ENCODE data around the gene MTFR1L. TPM values are rescaled to one million over a fixed set of nuclear protein-coding genes. Genes with fewer than 3 reads are reported as not detected.

Gene MTFR1L
- total RNA-seq, 1 experiment from 2014 or later: 39.6 TPM

GRCh38 chr1:25796811-25797458 lies 22.8 kb upstream of the MTFR1L start:
- no peak overlapping the region for H2AFZ ChIP-seq (ENCODE audit: low read length)
- no peak overlapping the region for H3K27ac ChIP-seq (ENCODE audit: low read length)
- no peak overlapping the region for H3K4me2 ChIP-seq (ENCODE audit: low read depth, low read length, poor library complexity, severe bottlenecking)
- no peaks in the 10 kb centered on the region for H3K9me3 ChIP-seq (ENCODE audit: low read length)
- no peaks in the 10 kb centered on the region for H3K27me3 ChIP-seq (ENCODE audit: low read length)
- peaks cover 6% of the 10 kb centered on the region; the same call in 1 of the 2 replicates for H3K4me1 ChIP-seq (ENCODE audit: low read length)
- H4K20me1 ChIP-seq (ENCODE audit: insufficient read depth, low read depth, low read length): peaks cover 3% of the 10 kb centered on the region; the same call in 1 of the 2 replicates
- H3K4me3 ChIP-seq (ENCODE audit: low read length): no peak overlapping the region
- peak; percentile 70 for DNase-seq
- H3K9ac ChIP-seq (ENCODE audit: low read length): no peak overlapping the region
- H3K79me2 ChIP-seq (ENCODE audit: low read length): no peaks in the 10 kb centered on the region
- H3K9me2 ChIP-seq (replicated peaks; ENCODE audit: insufficient read depth, low read length): no peaks in the 10 kb centered on the region
- no peaks in the 10 kb centered on the region for H3K36me3 ChIP-seq (ENCODE audit: insufficient read depth, low read length)

DNA sequence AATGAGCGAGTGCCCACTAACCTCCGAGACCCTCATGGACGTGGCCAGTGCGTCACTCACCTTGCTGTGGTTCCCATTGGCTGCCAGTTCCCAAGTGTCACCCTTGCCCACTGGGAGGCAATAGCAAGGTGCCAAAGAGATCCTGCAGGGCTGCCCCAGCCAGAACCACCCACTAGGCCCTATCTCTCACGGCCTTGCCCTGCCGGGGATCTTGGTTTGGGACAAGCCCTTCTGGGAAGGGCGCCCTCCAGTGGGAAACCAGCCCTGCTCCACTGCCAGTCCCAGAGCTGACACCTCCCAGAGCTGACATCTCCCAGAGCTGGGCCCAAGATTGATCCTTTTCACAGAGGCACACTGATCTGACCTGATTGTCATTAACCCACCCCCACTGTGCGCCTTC lies 21.8 kb upstream of the MTFR1L start:
- no peak overlapping the region for H2AFZ ChIP-seq (ENCODE audit: low read length)
- peaks cover 10% of the 10 kb centered on the region for H3K4me1 ChIP-seq (ENCODE audit: low read length)
- no peaks in the 10 kb centered on the region for H3K27me3 ChIP-seq (ENCODE audit: low read length)
- no peaks in the 10 kb centered on the region for H3K9me3 ChIP-seq (ENCODE audit: low read length)
- no peaks in the 10 kb centered on the region for H3K79me2 ChIP-seq (ENCODE audit: low read length)
- H3K9ac ChIP-seq (ENCODE audit: low read length): no peak overlapping the region
- no peaks in the 10 kb centered on the region for H3K36me3 ChIP-seq (ENCODE audit: insufficient read depth, low read length)
- no peaks in the 10 kb centered on the region for H3K9me2 ChIP-seq (replicated peaks; ENCODE audit: insufficient read depth, low read length)
- H4K20me1 ChIP-seq (ENCODE audit: insufficient read depth, low read depth, low read length): peaks cover 3% of the 10 kb centered on the region; the same call in 1 of the 2 replicates
- H3K27ac ChIP-seq (ENCODE audit: low read length): no peak overlapping the region
- H3K4me3 ChIP-seq (ENCODE audit: low read length): no peak overlapping the region
- no peak overlapping the region for H3K4me2 ChIP-seq (ENCODE audit: low read depth, low read length, poor library complexity, severe bottlenecking)
- peak; percentile 74 for DNase-seq

- Histone ChIP-seq H3K4me3 (ENCODE audit: low read length) (no peak overlapping the region), H2AFZ (ENCODE audit: low read length) (no peak overlapping the region), H3K9me2 (replicated peaks; ENCODE audit: insufficient read depth, low read length) (no peaks in the 10 kb centered on the region), H3K36me3 (ENCODE audit: insufficient read depth, low read length) (no peaks in the 10 kb centered on the region), H4K20me1 (ENCODE audit: insufficient read depth, low read depth, low read length) (peaks cover 3% of the 10 kb centered on the region; the same call in 1 of the 2 replicates), H3K27me3 (ENCODE audit: low read length) (no peaks in the 10 kb centered on the region), H3K4me2 (ENCODE audit: low read depth, low read length, poor library complexity, severe bottlenecking) (no peak overlapping the region), H3K79me2 (ENCODE audit: low read length) (no peaks in the 10 kb centered on the region), H3K4me1 (ENCODE audit: low read length) (peaks cover 16% of the 10 kb centered on the region), H3K9ac (ENCODE audit: low read length) (no peak overlapping the region), H3K9me3 (ENCODE audit: low read length) (no peaks in the 10 kb centered on the region), H3K27ac (ENCODE audit: low read length) (no peak overlapping the region)
- DNase-seq: no peak
These were observed 20.9 kb upstream of the MTFR1L start for GRCh38 chr1:25798666-25799351.

GRCh38 chr1:25799352-25799934 lies 20.3 kb upstream of the MTFR1L start:
- no peak for DNase-seq
- Histone ChIP-seq H3K4me3 (ENCODE audit: low read length) (no peak overlapping the region), H3K9ac (ENCODE audit: low read length) (no peak overlapping the region), H3K4me2 (ENCODE audit: low read depth, low read length, poor library complexity, severe bottlenecking) (no peak overlapping the region), H2AFZ (ENCODE audit: low read length) (no peak overlapping the region), H3K79me2 (ENCODE audit: low read length) (no peaks in the 10 kb centered on the region), H3K27me3 (ENCODE audit: low read length) (no peaks in the 10 kb centered on the region), H3K9me2 (replicated peaks; ENCODE audit: insufficient read depth, low read length) (no peaks in the 10 kb centered on the region), H3K9me3 (ENCODE audit: low read length) (no peaks in the 10 kb centered on the region), H3K36me3 (ENCODE audit: insufficient read depth, low read length) (no peaks in the 10 kb centered on the region), H3K4me1 (ENCODE audit: low read length) (peaks cover 20% of the 10 kb centered on the region), H4K20me1 (ENCODE audit: insufficient read depth, low read depth, low read length) (peaks cover 3% of the 10 kb centered on the region; the same call in 1 of the 2 replicates), H3K27ac (ENCODE audit: low read length) (no peak overlapping the region)

DNA sequence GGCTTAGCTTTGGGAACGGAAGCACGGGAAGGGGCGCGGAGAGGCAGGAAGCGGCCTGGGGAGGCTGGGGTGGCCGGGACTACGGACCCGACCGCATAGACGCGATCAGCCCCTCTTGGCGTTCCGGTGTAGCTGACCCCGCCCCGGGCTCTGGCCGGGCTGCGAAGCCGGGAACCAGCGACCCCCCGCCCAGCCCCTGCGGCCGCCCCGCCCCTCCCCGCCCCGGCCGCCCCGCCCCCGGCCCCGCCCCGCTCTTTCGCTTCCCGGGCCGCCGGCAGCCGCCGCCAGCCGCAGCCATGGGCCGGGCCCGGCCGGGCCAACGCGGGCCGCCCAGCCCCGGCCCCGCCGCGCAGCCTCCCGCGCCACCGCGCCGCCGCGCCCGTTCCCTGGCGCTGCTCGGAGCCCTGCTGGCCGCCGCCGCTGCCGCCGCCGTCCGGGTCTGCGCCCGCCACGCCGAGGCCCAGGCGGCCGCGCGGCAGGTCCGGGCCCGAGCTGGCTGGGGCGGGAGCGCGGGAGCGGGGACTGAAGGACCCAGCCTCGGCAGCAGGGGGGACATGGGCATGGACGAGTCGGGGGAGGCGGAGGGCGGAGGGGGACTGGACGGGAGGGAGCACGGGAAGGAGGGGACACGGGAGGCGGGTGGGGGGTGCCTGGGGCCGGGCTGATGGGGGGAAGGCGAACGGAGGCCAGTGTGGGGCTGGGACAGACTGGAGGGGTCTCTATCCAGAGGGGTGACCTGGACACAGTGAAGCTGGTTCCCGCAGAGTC lies 19.6 kb upstream of the MTFR1L start, which contains the start of gene SELENON:
Gene SELENON (plus strand): TSS at position 259 of the 768 bp plus-strand sequence. CDS start 38 bp downstream, at position 297.
- Histone ChIP-seq H3K4me3 (ENCODE audit: low read length) (peak within 1 kb of the TSS; percentile 61), H3K79me2 (ENCODE audit: low read length) (no peaks in the 10 kb centered on the region), H3K9ac (ENCODE audit: low read length) (peak within 1 kb of the TSS; percentile 67), H3K27ac (ENCODE audit: low read length) (no peak within 1 kb of the TSS), H4K20me1 (ENCODE audit: insufficient read depth, low read depth, low read length) (peaks cover 3% of the 10 kb centered on the region; the same call in 1 of the 2 replicates), H3K27me3 (ENCODE audit: low read length) (no peaks in the 10 kb centered on the region), H3K36me3 (ENCODE audit: insufficient read depth, low read length) (no peaks in the 10 kb centered on the region), H3K4me2 (ENCODE audit: low read depth, low read length, poor library complexity, severe bottlenecking) (peak within 1 kb of the TSS; percentile 59), H3K9me2 (replicated peaks; ENCODE audit: insufficient read depth, low read length) (no peaks in the 10 kb centered on the region), H2AFZ (ENCODE audit: low read length) (no peak within 1 kb of the TSS), H3K9me3 (ENCODE audit: low read length) (no peaks in the 10 kb centered on the region), H3K4me1 (ENCODE audit: low read length) (peaks cover 20% of the 10 kb centered on the region)
- peak; percentile 46 for DNase-seq

GRCh38 chr1:25800703-25801377 lies 18.9 kb upstream of the MTFR1L start:
- Histone ChIP-seq H3K4me3 (ENCODE audit: low read length) (peak overlapping the region; percentile 61), H3K79me2 (ENCODE audit: low read length) (no peaks in the 10 kb centered on the region), H3K4me1 (ENCODE audit: low read length) (peaks cover 20% of the 10 kb centered on the region), H3K36me3 (ENCODE audit: insufficient read depth, low read length) (no peaks in the 10 kb centered on the region), H3K27me3 (ENCODE audit: low read length) (no peaks in the 10 kb centered on the region), H3K27ac (ENCODE audit: low read length) (no peak overlapping the region), H3K9ac (ENCODE audit: low read length) (peak overlapping the region; percentile 67), H2AFZ (ENCODE audit: low read length) (no peak overlapping the region), H3K9me3 (ENCODE audit: low read length) (no peaks in the 10 kb centered on the region), H3K9me2 (replicated peaks; ENCODE audit: insufficient read depth, low read length) (no peaks in the 10 kb centered on the region), H3K4me2 (ENCODE audit: low read depth, low read length, poor library complexity, severe bottlenecking) (peak overlapping the region; percentile 59), H4K20me1 (ENCODE audit: insufficient read depth, low read depth, low read length) (peaks cover 3% of the 10 kb centered on the region; the same call in 1 of the 2 replicates)
- no peak for DNase-seq

- no peaks in the 10 kb centered on the region for H3K79me2 ChIP-seq (ENCODE audit: low read length)
- no peaks in the 10 kb centered on the region for H3K9me3 ChIP-seq (ENCODE audit: low read length)
- peak; percentile 65 for DNase-seq
- no peaks in the 10 kb centered on the region for H3K9me2 ChIP-seq (replicated peaks; ENCODE audit: insufficient read depth, low read length)
- H3K4me3 ChIP-seq (ENCODE audit: low read length): no peak overlapping the region
- peaks cover 20% of the 10 kb centered on the region for H3K4me1 ChIP-seq (ENCODE audit: low read length)
- H3K27me3 ChIP-seq (ENCODE audit: low read length): no peaks in the 10 kb centered on the region
- peak overlapping the region; percentile 60 for H3K4me2 ChIP-seq (ENCODE audit: low read depth, low read length, poor library complexity, severe bottlenecking)
- H4K20me1 ChIP-seq (ENCODE audit: insufficient read depth, low read depth, low read length): peaks cover 3% of the 10 kb centered on the region; the same call in 1 of the 2 replicates
- H2AFZ ChIP-seq (ENCODE audit: low read length): no peak overlapping the region
- no peak overlapping the region for H3K9ac ChIP-seq (ENCODE audit: low read length)
- H3K27ac ChIP-seq (ENCODE audit: low read length): no peak overlapping the region
- H3K36me3 ChIP-seq (ENCODE audit: insufficient read depth, low read length): no peaks in the 10 kb centered on the region
These were observed 16.8 kb upstream of the MTFR1L start for GRCh38 chr1:25802915-25803314.
